OCI-LY1 (cell line): ENCODE data around the gene RAPGEF1.

Source experiments
- H2AFZ ChIP-seq: fragments of 200-600 bp; sonication (generic), shearing (Covaris generic); 2 replicates; pipeline ENCODE4 v1.6.0; 2014; ENCODE audit warnings: antibody characterized with exemption, mild to moderate bottlenecking, low read length
- H3F3A ChIP-seq: fragments of 200-600 bp; sonication (generic), shearing (Covaris generic); 2 replicates; pipeline ENCODE4 v1.6.0; 2014; ENCODE audit warnings: mild to moderate bottlenecking, antibody characterized with exemption, low read length, moderate library complexity; ENCODE audit not compliant: insufficient read depth
- H3K27ac ChIP-seq: fragments of 200-600 bp; sonication (generic); 2 replicates; pipeline ENCODE4 v1.5.1; 2014; ENCODE audit warnings: low read length, mixed run types, mild to moderate bottlenecking, low read depth; ENCODE audit not compliant: poor library complexity, severe bottlenecking
- H3K27me3 ChIP-seq: fragments of 200-600 bp; sonication (generic); 2 replicates; pipeline ENCODE4 v1.6.0; 2014; ENCODE audit warnings: antibody characterized with exemption, mild to moderate bottlenecking, low read length, moderate library complexity; ENCODE audit not compliant: insufficient read depth
- H3K36me3 ChIP-seq: fragments of 200-600 bp; sonication (generic); 2 replicates; pipeline ENCODE4 v1.6.1; 2014; ENCODE audit warnings: mild to moderate bottlenecking, antibody characterized with exemption, low read length, moderate library complexity, mixed read lengths; ENCODE audit not compliant: insufficient read depth
- H3K4me1 ChIP-seq: fragments of 200-600 bp; sonication (generic); 2 replicates; pipeline ENCODE4 v1.5.1; 2014; ENCODE audit warnings: mild to moderate bottlenecking, low read length, moderate library complexity; ENCODE audit not compliant: insufficient read depth, severe bottlenecking
- H3K4me2 ChIP-seq: fragments of 200-600 bp; sonication (generic), shearing (Covaris generic); 2 replicates; pipeline ENCODE4 v1.6.1; 2014; ENCODE audit warnings: low read length
- H3K4me3 ChIP-seq: fragments of 200-600 bp; sonication (generic); 2 replicates; pipeline ENCODE4 v1.5.1; 2014; ENCODE audit warnings: low read length, low read depth, mild to moderate bottlenecking, mixed read lengths; ENCODE audit not compliant: poor library complexity, severe bottlenecking
- H3K79me2 ChIP-seq: fragments of 200-600 bp; shearing (Covaris generic); 2 replicates; pipeline ENCODE4 v1.6.1; 2016; ENCODE audit warnings: mixed run types, low read length, mixed read lengths; ENCODE audit not compliant: insufficient read depth
- H3K9ac ChIP-seq: fragments of 200-600 bp; sonication (generic), shearing (Covaris generic); 2 replicates; pipeline ENCODE4 v1.6.1; 2014; ENCODE audit warnings: mild to moderate bottlenecking, low read length, mixed read lengths
- H3K9me2 ChIP-seq: fragments of 200-600 bp; sonication (generic), shearing (Covaris generic); 2 replicates; pipeline ENCODE4 v1.6.1; 2014; ENCODE audit warnings: low read depth, mild to moderate bottlenecking, low read length, mixed read lengths
- H3K9me3 ChIP-seq: fragments of 200-600 bp; shearing (Covaris generic); 2 replicates; pipeline ENCODE4 v1.6.1; 2014; ENCODE audit warnings: low read length, mixed read lengths
- H4K20me1 ChIP-seq: fragments of 200-600 bp; sonication (generic), shearing (Covaris generic); 2 replicates; pipeline ENCODE4 v1.6.0; 2016; ENCODE audit warnings: mild to moderate bottlenecking, low read length; ENCODE audit not compliant: insufficient read depth
- CTCF ChIP-seq: fragments of 200-600 bp; sonication (generic), shearing (Covaris generic); IDR thresholded peaks from 2 replicates; pipeline ENCODE4 v1.5.1; 2017; ENCODE audit warnings: mild to moderate bottlenecking, antibody characterized with exemption, low read length, moderate library complexity, mixed read lengths
- EZH2 ChIP-seq: fragments of 200-600 bp; sonication (generic), shearing (Covaris generic); IDR thresholded peaks from 2 replicates; pipeline ENCODE4 v1.8.0; 2017; ENCODE audit warnings: borderline replicate concordance, mixed run types, mild to moderate bottlenecking, antibody characterized with exemption, low read length, moderate library complexity, mixed read lengths

The RAPGEF1 gene

GRCh38 chr9:131603199-131603598 is 136.7 kb downstream of the RAPGEF1 start:
- H3K4me2 ChIP-seq: no peak overlapping the region
- no peaks in the 10 kb centered on the region for H3K27me3 ChIP-seq
- no peaks in the 10 kb centered on the region for H3K79me2 ChIP-seq
- no peaks in the 10 kb centered on the region for H3K4me1 ChIP-seq
- no peak overlapping the region for H3K9ac ChIP-seq
- no peaks in the 10 kb centered on the region for H3K9me2 ChIP-seq
- H3K27ac ChIP-seq: no peak overlapping the region
- no peak for TF ChIP-seq CTCF
- no peak for TF ChIP-seq EZH2
- no peaks in the 10 kb centered on the region for H4K20me1 ChIP-seq
- H3K9me3 ChIP-seq: no peaks in the 10 kb centered on the region
- H3K4me3 ChIP-seq: no peak overlapping the region
- H3K36me3 ChIP-seq: peaks cover 93% of the 10 kb centered on the region
- H2AFZ ChIP-seq: no peak overlapping the region
- H3F3A ChIP-seq: no peaks in the 10 kb centered on the region

DNA sequence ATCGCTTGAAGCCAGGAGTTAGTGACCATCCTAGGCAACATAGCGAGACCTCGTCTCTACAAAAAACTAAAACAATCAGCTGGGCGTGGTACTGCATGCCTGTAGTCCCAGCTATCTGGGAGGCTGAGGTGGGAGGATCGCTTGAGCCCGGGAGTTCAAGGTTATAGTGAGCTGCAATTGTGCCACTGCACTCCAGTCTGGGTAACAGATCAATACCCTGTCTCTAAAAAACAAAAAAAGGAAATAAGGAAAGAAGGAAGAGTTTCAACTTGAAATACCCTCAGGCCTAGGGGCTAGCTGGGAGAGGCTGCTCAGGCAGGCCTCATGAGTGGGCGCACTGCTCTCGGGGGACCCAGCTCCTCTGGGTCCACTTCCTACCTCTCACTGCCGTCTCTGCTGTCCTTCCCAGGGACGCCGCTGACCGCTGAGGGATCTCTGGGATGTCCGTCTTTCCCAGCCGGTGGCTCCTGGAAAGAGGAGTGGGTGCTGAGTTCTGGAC is 138.1 kb downstream of the RAPGEF1 start:
- Histone ChIP-seq H3K9me3 (no peaks in the 10 kb centered on the region), H3K4me2 (no peak overlapping the region), H2AFZ (no peak overlapping the region), H3K4me3 (no peak overlapping the region), H3K27me3 (no peaks in the 10 kb centered on the region), H3K9me2 (no peaks in the 10 kb centered on the region), H3K27ac (no peak overlapping the region), H3K79me2 (no peaks in the 10 kb centered on the region), H3K36me3 (peaks cover 95% of the 10 kb centered on the region), H4K20me1 (no peaks in the 10 kb centered on the region), H3K9ac (no peak overlapping the region), H3F3A (no peaks in the 10 kb centered on the region), H3K4me1 (no peaks in the 10 kb centered on the region)
- TF ChIP-seq EZH2 (no peak), CTCF (no peak)

DNA sequence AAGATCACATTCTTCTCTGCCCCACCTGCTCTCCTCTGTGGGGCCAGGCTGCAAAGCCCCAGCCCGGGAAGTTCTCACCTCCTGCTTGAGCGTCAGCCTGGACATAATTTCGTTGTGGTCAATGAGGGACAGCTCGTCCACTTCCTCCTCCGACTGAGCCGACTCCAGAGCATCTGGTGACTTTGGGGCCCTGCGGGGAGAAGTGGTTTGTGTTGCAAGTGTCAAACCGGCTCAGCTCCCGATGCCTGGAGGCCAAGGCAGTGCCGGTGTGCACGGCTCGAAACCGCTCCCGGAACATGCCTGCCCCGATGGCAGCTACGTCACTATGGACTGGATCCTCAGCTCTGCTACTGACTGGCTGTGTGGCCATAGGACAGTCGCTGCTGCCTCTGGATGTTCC is 141.8 kb downstream of the RAPGEF1 start:
- H3K36me3 ChIP-seq: peaks cover 96% of the 10 kb centered on the region
- no peaks in the 10 kb centered on the region for H4K20me1 ChIP-seq
- H3K79me2 ChIP-seq: no peaks in the 10 kb centered on the region
- H3K9ac ChIP-seq: no peak overlapping the region
- TF ChIP-seq EZH2 (no peak), CTCF (no peak)
- H3K9me2 ChIP-seq: no peaks in the 10 kb centered on the region
- H3F3A ChIP-seq: no peaks in the 10 kb centered on the region
- H3K4me3 ChIP-seq: no peak overlapping the region
- H2AFZ ChIP-seq: no peak overlapping the region
- no peaks in the 10 kb centered on the region for H3K27me3 ChIP-seq
- H3K27ac ChIP-seq: no peak overlapping the region
- H3K9me3 ChIP-seq: no peaks in the 10 kb centered on the region
- H3K4me1 ChIP-seq: no peaks in the 10 kb centered on the region
- H3K4me2 ChIP-seq: no peak overlapping the region
